Activated CD8-positive, alpha-beta memory T cell treated with anti-CD3 and anti-CD28 coated beads, Interleukin-2, amount 50 U/mL, for 1 hour (primary cell): ENCODE measurements around the gene FOXD4L5.
"Not testable (repeated sequence)": the region's sequence is repeated elsewhere in the genome, so short reads cannot be mapped to it uniquely, and the experiment has no call there.

Experiments
- DNase-seq: peaks from one replicate; pipeline ENCODE4 v3.0.0-alpha.2; 2020; ENCODE audit errors: extremely low read depth

FOXD4L5 gene

DNA sequence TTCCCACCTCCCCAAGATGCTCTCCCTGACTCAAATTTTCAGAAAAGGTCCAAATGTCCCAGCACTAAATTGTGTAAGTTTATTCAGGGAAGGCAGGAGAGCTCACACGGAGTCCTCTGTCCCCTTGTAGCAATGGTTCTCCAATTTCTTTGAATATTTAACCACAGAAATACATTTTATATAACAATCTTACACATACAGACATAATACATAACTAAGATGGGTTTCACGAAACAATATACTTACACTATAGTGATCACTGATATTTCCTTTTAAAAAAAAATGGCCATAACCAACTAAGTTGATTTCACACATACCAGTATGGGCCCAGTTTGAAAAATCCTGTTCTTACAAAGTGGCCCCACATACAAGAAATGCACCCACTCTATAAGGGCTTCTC is at the start of gene FOXD4L5:
FOXD4L5 (minus strand) TSS at position 101 of the 400 bp plus-strand sequence. CDS start 832 bp downstream, outside the sequence.
- not testable (repeated sequence) for DNase-seq

DNA sequence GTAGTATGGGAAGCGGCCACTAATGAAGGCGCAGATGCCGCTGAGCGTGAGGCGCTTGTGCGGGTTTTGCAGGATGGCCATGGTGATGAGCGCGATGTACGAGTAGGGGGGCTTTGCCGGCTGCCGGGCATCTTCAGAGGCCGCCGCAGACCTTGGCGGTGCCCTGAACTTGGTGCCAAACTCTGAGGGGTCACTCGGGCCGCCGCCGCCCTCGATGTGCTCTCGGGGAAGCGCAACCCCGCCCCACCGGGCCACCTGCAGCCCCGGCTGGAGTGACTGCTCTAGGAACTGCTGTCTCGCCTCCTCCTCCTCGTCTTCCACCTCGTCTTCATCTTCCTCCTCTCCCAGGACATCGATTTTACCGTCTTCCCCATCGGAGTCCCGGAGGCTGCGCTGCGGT is 1.1 kb downstream of the FOXD4L5 start:
- not testable (repeated sequence) for DNase-seq

DNA sequence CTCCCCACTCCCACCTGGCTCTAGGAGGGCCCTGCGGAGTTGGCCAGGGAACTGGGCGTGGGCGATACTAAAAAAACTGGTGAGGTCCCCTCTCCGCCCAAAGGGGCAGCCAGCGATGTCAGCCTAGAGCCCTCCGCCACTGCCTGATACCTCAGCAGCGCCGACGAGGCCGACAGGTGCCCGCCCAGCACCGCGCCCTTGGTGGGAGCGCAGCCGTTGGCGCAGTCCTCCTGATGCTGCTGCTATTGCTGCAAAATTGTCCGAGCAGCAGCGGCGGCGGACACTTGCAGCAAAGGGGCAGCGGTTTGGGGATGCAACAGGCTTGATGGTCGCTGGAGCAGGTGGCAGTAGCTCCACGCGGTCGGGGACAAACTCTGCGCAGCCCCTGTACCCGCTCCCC is 2.0 kb downstream of the FOXD4L5 start:
- not testable (repeated sequence) for DNase-seq
